ENCODE measurements around the gene CDCA8. TPM values are rescaled to one million over a fixed set of nuclear protein-coding genes. Genes with fewer than 3 reads are reported as not detected.

The CDCA8 gene
- total RNA-seq, 1 donor from 2014 or later, result 5.5 TPM

DNA sequence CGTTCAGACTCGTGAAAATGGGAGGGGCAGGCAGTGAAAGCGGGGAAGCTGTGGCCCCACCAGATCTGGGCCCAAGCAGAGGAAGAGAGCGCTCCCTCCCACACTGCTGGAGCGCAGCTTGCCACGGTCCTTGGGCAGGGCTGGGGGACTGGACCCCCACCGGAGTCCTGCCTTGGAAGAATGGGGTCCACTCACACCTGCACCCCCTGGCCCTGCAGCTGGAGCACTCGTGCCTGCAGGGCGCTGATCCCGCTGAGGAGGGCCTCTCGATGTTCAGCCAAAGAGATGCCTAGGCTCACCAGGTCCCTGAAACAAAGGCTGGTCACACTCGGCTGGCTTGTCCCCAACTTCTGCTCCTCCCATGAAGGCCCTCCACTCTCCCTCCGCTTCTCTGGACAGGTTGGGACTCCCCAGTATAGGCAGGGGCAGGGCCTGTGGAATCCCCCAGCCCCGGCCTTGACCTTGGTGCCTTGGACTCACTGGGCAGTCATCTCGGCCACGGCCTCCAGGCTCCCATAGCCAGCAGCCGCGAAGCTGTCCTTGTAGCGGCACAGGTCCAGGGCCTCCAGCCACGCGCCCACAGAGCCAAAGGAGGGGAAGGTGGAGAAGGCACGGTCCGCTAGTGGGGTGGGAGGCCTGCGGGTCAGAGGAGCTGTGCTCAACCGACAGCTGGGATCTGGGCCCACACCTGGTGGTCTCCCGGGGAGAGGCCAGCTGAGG, 26.0 kb downstream of the CDCA8 start:
- Histone ChIP-seq H3K27ac (ENCODE audit: low read depth, low read length) (no peak overlapping the region), H2AFZ (ENCODE audit: low read depth, low read length) (no peak overlapping the region), H3K9me3 (ENCODE audit: insufficient read depth, low read depth, low read length) (no peaks in the 10 kb centered on the region), H3K9ac (ENCODE audit: low read length) (no peak overlapping the region), H3K79me2 (ENCODE audit: insufficient read depth, low read length) (no peaks in the 10 kb centered on the region), H3K4me2 (ENCODE audit: low read length) (no peak overlapping the region), H3K27me3 (ENCODE audit: insufficient read depth, low read length) (peaks cover 6% of the 10 kb centered on the region), H3K4me3 (ENCODE audit: insufficient read depth, low read depth, low read length) (no peak overlapping the region), H3K4me1 (ENCODE audit: insufficient read depth, low read length) (no peaks in the 10 kb centered on the region), H3K36me3 (ENCODE audit: insufficient read depth, low read length) (no peaks in the 10 kb centered on the region), H4K20me1 (ENCODE audit: insufficient read depth, low read length) (no peaks in the 10 kb centered on the region)
- Mint-ChIP-seq H3K36me3 (ENCODE audit: low read depth, unreplicated experiment) (no peaks in the 10 kb centered on the region), H3K27ac (ENCODE audit: unreplicated experiment) (no peak overlapping the region), H3K4me1 (ENCODE audit: low read depth, unreplicated experiment) (peaks cover 1% of the 10 kb centered on the region), H3K27me3 (ENCODE audit: low read depth, unreplicated experiment) (peaks cover 48% of the 10 kb centered on the region), H3K4me3 (ENCODE audit: unreplicated experiment) (no peak overlapping the region), H3K9me3 (ENCODE audit: unreplicated experiment) (no peaks in the 10 kb centered on the region)
- DNase-seq (ENCODE audit: low read depth) (no peak), FAIRE-seq (no peak)
- TF ChIP-seq EZH2 (IDR thresholded peaks at IDR 0.05; ENCODE audit: insufficient read depth, low read length), result no peak
- TF ChIP-seq, protein P1, sequence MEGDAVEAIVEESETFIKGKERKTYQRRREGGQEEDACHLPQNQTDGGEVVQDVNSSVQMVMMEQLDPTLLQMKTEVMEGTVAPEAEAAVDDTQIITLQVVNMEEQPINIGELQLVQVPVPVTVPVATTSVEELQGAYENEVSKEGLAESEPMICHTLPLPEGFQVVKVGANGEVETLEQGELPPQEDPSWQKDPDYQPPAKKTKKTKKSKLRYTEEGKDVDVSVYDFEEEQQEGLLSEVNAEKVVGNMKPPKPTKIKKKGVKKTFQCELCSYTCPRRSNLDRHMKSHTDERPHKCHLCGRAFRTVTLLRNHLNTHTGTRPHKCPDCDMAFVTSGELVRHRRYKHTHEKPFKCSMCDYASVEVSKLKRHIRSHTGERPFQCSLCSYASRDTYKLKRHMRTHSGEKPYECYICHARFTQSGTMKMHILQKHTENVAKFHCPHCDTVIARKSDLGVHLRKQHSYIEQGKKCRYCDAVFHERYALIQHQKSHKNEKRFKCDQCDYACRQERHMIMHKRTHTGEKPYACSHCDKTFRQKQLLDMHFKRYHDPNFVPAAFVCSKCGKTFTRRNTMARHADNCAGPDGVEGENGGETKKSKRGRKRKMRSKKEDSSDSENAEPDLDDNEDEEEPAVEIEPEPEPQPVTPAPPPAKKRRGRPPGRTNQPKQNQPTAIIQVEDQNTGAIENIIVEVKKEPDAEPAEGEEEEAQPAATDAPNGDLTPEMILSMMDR (IDR thresholded peaks at IDR 0.05; ENCODE audit: insufficient read depth, low read depth, low read length), result no peak

DNA sequence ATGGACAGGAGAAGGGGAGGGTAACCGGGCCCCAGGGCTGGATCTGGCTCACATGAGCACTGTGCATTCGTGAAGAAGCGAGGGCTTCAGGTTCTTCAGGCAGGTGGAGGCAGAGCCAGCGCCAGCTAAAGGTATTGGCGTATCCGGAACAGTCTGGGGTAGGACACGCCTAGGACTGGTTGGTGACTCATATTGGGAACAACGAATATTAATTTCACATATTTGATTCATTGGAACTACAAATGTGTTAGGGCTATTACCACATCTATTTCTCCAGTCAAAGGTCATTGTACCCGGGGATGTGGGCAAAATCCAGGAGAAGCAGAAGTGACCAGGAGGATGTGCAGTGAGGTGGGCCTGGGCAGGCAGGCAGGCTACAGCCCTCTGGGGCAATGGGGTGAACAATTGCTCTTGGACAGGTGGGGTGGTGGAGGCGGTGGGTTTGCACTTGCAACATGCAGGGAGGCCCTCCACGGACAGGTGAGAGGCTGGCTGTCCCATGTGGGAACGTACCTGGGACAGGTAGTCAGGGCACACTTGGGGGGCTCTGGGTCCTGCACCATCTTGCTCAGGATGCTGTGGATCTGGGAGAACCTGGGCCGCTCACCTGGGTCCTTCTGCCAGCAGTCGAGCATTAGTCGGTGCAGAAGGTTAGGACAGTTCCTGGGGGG, 26.7 kb downstream of the CDCA8 start:
- DNase-seq (ENCODE audit: low read depth) (no peak), FAIRE-seq (no peak)
- Histone ChIP-seq H3K27ac (ENCODE audit: low read depth, low read length) (no peak overlapping the region), H3K4me3 (ENCODE audit: insufficient read depth, low read depth, low read length) (no peak overlapping the region), H3K9ac (ENCODE audit: low read length) (no peak overlapping the region), H3K9me3 (ENCODE audit: insufficient read depth, low read depth, low read length) (no peaks in the 10 kb centered on the region), H2AFZ (ENCODE audit: low read depth, low read length) (no peak overlapping the region), H3K36me3 (ENCODE audit: insufficient read depth, low read length) (no peaks in the 10 kb centered on the region), H4K20me1 (ENCODE audit: insufficient read depth, low read length) (no peaks in the 10 kb centered on the region), H3K79me2 (ENCODE audit: insufficient read depth, low read length) (no peaks in the 10 kb centered on the region), H3K4me1 (ENCODE audit: insufficient read depth, low read length) (no peaks in the 10 kb centered on the region), H3K27me3 (ENCODE audit: insufficient read depth, low read length) (peaks cover 6% of the 10 kb centered on the region), H3K4me2 (ENCODE audit: low read length) (no peak overlapping the region)
- peaks cover 51% of the 10 kb centered on the region for H3K27me3 Mint-ChIP-seq (ENCODE audit: low read depth, unreplicated experiment)
- no peak for TF ChIP-seq EZH2 (IDR thresholded peaks at IDR 0.05; ENCODE audit: insufficient read depth, low read length)
- TF ChIP-seq, protein P1 (IDR thresholded peaks at IDR 0.05; ENCODE audit: insufficient read depth, low read depth, low read length), result no peak
- no peak overlapping the region for H3K4me3 Mint-ChIP-seq (ENCODE audit: unreplicated experiment)
- peaks cover 1% of the 10 kb centered on the region for H3K4me1 Mint-ChIP-seq (ENCODE audit: low read depth, unreplicated experiment)
- H3K9me3 Mint-ChIP-seq (ENCODE audit: unreplicated experiment), result no peaks in the 10 kb centered on the region
- H3K36me3 Mint-ChIP-seq (ENCODE audit: low read depth, unreplicated experiment), result peaks cover 2% of the 10 kb centered on the region
- no peak overlapping the region for H3K27ac Mint-ChIP-seq (ENCODE audit: unreplicated experiment)

Data from astrocyte (in vitro differentiated cells and primary cell).